ENCODE results near the gene DOCK8.

DOCK8 gene

GRCh38 chr9:268616-269015 lies 54.0 kb downstream of the DOCK8 start:
- no peak for DNase-seq (ENCODE audit: low spot score)

GRCh38 chr9:269081-269711 lies 54.5 kb downstream of the DOCK8 start:
- no peak for DNase-seq (ENCODE audit: low spot score)

- no peak for DNase-seq (ENCODE audit: low spot score)
These were observed 56.1 kb downstream of the DOCK8 start for GRCh38 chr9:270657-271237.

- peak; percentile 94 for DNase-seq (ENCODE audit: low spot score)
These were observed 57.9 kb downstream of the DOCK8 start for GRCh38 chr9:272251-273213.

GRCh38 chr9:274406-274805 lies 59.7 kb downstream of the DOCK8 start:
- DNase-seq (ENCODE audit: low spot score), result no peak

GRCh38 chr9:277601-278295 lies 63.1 kb downstream of the DOCK8 start:
- DNase-seq (ENCODE audit: low spot score), result no peak

GRCh38 chr9:278651-279050 lies 64.0 kb downstream of the DOCK8 start:
- DNase-seq (ENCODE audit: low spot score), result no peak

- DNase-seq (ENCODE audit: low spot score), result no peak
These were observed 65.0 kb downstream of the DOCK8 start for GRCh38 chr9:279674-280073.

GRCh38 chr9:281741-282645 lies 67.3 kb downstream of the DOCK8 start:
- no peak for DNase-seq (ENCODE audit: low spot score)

GRCh38 chr9:286071-286740 lies 71.5 kb downstream of the DOCK8 start:
- DNase-seq (ENCODE audit: low spot score), result no peak

- DNase-seq (ENCODE audit: low spot score), result no peak
These were observed 74.5 kb downstream of the DOCK8 start for GRCh38 chr9:289121-289520.

- no peak for DNase-seq (ENCODE audit: low spot score)
These were observed 78.2 kb downstream of the DOCK8 start for GRCh38 chr9:292915-293314.

- no peak for DNase-seq (ENCODE audit: low spot score)
These were observed 80.9 kb downstream of the DOCK8 start for GRCh38 chr9:295576-295975.

- DNase-seq (ENCODE audit: low spot score), result no peak
These were observed 81.7 kb downstream of the DOCK8 start for GRCh38 chr9:296411-296810.

GRCh38 chr9:297104-297972 lies 82.7 kb downstream of the DOCK8 start:
- peak; percentile 8 for DNase-seq (ENCODE audit: low spot score)

- DNase-seq (ENCODE audit: low spot score), result no peak
These were observed 88.8 kb downstream of the DOCK8 start for GRCh38 chr9:303502-303901.

- DNase-seq (ENCODE audit: low spot score), result no peak
These were observed 89.4 kb downstream of the DOCK8 start for GRCh38 chr9:304106-304505.

GRCh38 chr9:304519-305185 lies 90.0 kb downstream of the DOCK8 start:
- no peak for DNase-seq (ENCODE audit: low spot score)

- peak; percentile 35 for DNase-seq (ENCODE audit: low spot score)
These were observed 92.2 kb downstream of the DOCK8 start for GRCh38 chr9:306907-307306.

Data from NAMALWA (cell line).